Measurements from ENCODE around the gene WDFY4. TPM values are rescaled to one million over a fixed set of nuclear protein-coding genes. Genes with fewer than 3 reads are reported as not detected.

Gene WDFY4
- total and polyA plus RNA-seq, 9 of the 15 experiments (the other 6 are each of a cell fraction or from before 2014, with no cell fraction given): 0.01 to 0.02 (median 0.01) TPM; not detected in 6

- FAIRE-seq (no peak), DNase-seq (ENCODE audit: extremely low read depth in 1 of 4, low spot score in 3 of 4) (no peak), ATAC-seq (no peak)
- Histone ChIP-seq H4K20me1 (replicated peaks; ENCODE audit: control insufficient read depth, insufficient read depth, low read length) (no peaks in the 10 kb centered on the region; the same call in 1 of the 2 replicates), H3K9me3 (replicated peaks; ENCODE audit: control insufficient read depth, insufficient read depth, low read depth, low read length) (no peaks in the 10 kb centered on the region), H3K79me2 (ENCODE audit: control insufficient read depth, insufficient read depth, low read length) (no peaks in the 10 kb centered on the region), H3K4me1 (replicated peaks in 1 of 2; ENCODE audit: control insufficient read depth in 2 of 2, insufficient read depth in 2 of 2, low read length in 2 of 2) (no peaks in the 10 kb centered on the region), H3K36me3 (ENCODE audit: control insufficient read depth, insufficient read depth, low read length) (no peaks in the 10 kb centered on the region), H3K9ac (ENCODE audit: insufficient read depth in 1 of 2, low read depth in 2 of 2, low read length in 2 of 2) (no peak overlapping the region), H3K9me1 (ENCODE audit: control insufficient read depth, insufficient read depth, low read length) (no peaks in the 10 kb centered on the region), H3K27me3 (ENCODE audit: control insufficient read depth in 2 of 2, insufficient read depth in 2 of 2, low read length in 2 of 2) (peaks cover 0 to 14% of the 10 kb centered on the region in 2 experiments; a peak in 4 of 5 replicates), H2AFZ (ENCODE audit: low read depth, low read length) (no peak overlapping the region), H3K4me3 (no peak overlapping the region), H3K27ac (ENCODE audit: extremely low read depth, low read depth, low read length) (no peak overlapping the region), H3K4me2 (ENCODE audit: insufficient read depth, low read length) (no peak overlapping the region)
- no peak for TF ChIP-seq SIN3A (IDR thresholded peaks at IDR 0.05; ENCODE audit: borderline replicate concordance in 2 of 2, control insufficient read depth in 1 of 2, low read depth in 2 of 2, low read length in 2 of 2)
- no peak for TF ChIP-seq CREB1 (IDR thresholded peaks at IDR 0.05)
- no peak for TF ChIP-seq CREB1 (CRISPR knock-in tag; IDR thresholded peaks at IDR 0.05)
- TF ChIP-seq ZNF561 (CRISPR knock-in tag; conservative IDR thresholded peaks at IDR 0.05): no peak
- TF ChIP-seq ELF2 (CRISPR knock-in tag; IDR thresholded peaks at IDR 0.05): no peak
- no peak for TF ChIP-seq CEBPB (tag; IDR thresholded peaks at IDR 0.05)
- no peak for TF ChIP-seq BRF1 (IDR thresholded peaks at IDR 0.05; ENCODE audit: borderline replicate concordance, extremely low read depth, insufficient read length)
- no peak for TF ChIP-seq TRIM28 (IDR thresholded peaks at IDR 0.05)
- no peak for TF ChIP-seq HIVEP1 (CRISPR knock-in tag; IDR thresholded peaks at IDR 0.05)
- no peak for TF ChIP-seq ZMIZ1 (IDR thresholded peaks at IDR 0.05; ENCODE audit: low read depth in 2 of 2, low read length in 2 of 2)
- TF ChIP-seq ZNF398 (CRISPR knock-in tag; IDR thresholded peaks at IDR 0.05): no peak
- TF ChIP-seq NBN (IDR thresholded peaks at IDR 0.05; ENCODE audit: low read depth): no peak
- CTCF ChIA-PET (ENCODE audit: low intra/inter-chr PET ratio): no interaction called here
- in situ Hi-C loops (cut with MboI) (no loop called here), intact Hi-C loops (cut with micrococcal nuclease) (no loop called here)
- 0% methylated on average over 2 of the region's 2 CpGs for WGBS (ENCODE audit: insufficient coverage, low coverage, missing lambda C conversion rate)
- POLR2A ChIA-PET: interaction anchor here (0.7 kb wide), 1 partner anchor 12 kb away, joined by 3 read pairs; no protein-coding TSS in a partner anchor
- no TSS peak for BruUV-seq (replicated peaks)
Observed at GRCh38 chr10:48731654-48732053, 47.0 kb downstream of the WDFY4 start.
